ENCODE data around the gene NELFCD.

The NELFCD gene

DNA sequence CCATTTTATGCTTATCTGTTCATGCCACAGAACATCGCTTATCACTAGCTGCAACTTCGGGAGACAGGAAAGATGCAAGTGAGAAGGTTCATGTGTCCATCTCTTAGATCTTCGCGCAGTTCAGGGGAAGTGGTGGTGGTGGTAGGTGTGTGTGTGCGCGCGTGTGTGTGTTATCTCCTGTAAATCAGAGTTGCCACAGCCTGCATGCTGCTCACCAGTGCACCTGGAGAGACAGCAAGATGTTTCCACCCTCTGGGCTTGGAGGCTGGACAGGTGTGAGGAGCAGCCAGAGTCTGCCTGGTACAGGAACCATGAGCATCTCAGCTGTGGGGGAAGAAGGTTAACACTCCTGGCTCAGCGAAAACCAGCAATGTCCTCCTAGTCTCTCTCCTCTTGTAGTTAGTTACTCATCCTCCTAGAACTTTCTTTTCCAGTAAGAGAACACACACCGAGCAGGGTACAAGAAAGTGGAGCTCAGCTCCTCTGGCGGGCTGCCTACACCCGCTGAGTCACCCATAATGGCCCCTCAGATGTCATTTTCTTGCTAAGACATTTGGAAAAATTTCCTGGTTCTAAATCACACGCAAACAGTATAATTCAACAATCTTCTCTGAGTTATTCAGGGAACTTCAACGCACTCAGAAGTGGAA lies 33.0 kb downstream of the NELFCD start:
- peaks cover 36% of the 10 kb centered on the region for H3K4me1 ChIP-seq
- H3K36me3 ChIP-seq, result no peaks in the 10 kb centered on the region
- no peaks in the 10 kb centered on the region for H3K27me3 ChIP-seq
- H3K27ac ChIP-seq, result no peak overlapping the region
- no peak overlapping the region for H3K4me2 ChIP-seq
- H3K9me3 ChIP-seq, result no peaks in the 10 kb centered on the region
- no peak overlapping the region for H3K9ac ChIP-seq
- no peak overlapping the region for H3K4me3 ChIP-seq
- no peak for TF ChIP-seq Cebpa-rat (IDR thresholded peaks at IDR 0.05)
- no peaks in the 10 kb centered on the region for H4K20me1 ChIP-seq

DNA sequence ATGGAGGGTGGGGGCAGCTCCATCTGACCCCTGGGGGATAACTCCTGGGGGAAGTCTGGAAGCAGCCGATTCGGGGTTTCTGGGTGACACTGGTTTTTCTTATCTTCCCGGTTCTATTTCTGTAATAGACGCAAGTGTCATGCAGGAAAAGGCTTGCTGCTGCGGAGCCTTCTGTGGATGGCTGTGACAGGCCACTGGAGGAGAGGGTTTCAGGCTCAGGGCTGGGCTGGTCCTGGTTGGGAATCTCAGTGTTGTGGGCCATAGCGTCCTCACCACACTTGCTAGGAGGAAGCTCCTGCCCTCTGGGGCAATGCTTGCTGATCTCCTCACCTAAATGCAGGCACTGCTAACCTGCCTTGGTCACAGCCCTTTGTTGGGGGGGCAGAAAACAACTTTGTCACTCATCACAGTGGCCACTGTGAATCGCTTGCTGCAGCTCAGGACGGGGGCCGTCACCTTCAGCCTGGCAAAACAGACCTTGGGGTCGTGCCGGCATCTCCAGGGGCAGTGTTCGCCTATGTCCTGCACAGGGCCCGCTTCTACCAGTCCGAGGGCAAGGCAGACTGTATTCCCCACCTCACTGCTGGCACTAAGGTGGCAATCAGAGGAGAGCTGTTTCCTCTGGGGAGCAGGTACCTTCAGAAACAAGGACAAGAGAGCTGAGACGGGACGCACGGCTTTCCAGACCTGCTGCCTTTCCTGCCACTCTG lies 33.8 kb downstream of the NELFCD start:
- no peak overlapping the region for H3K9ac ChIP-seq
- TF ChIP-seq Cebpa-rat (IDR thresholded peaks at IDR 0.05), result no peak
- no peaks in the 10 kb centered on the region for H3K36me3 ChIP-seq
- no peak overlapping the region for H3K4me3 ChIP-seq
- H3K27ac ChIP-seq, result no peak overlapping the region
- H3K27me3 ChIP-seq, result no peaks in the 10 kb centered on the region
- peak overlapping the region; percentile 4; the same call in 1 of the 2 replicates for H3K4me2 ChIP-seq
- H3K4me1 ChIP-seq, result peaks cover 36% of the 10 kb centered on the region
- H3K9me3 ChIP-seq, result no peaks in the 10 kb centered on the region
- H4K20me1 ChIP-seq, result no peaks in the 10 kb centered on the region

DNA sequence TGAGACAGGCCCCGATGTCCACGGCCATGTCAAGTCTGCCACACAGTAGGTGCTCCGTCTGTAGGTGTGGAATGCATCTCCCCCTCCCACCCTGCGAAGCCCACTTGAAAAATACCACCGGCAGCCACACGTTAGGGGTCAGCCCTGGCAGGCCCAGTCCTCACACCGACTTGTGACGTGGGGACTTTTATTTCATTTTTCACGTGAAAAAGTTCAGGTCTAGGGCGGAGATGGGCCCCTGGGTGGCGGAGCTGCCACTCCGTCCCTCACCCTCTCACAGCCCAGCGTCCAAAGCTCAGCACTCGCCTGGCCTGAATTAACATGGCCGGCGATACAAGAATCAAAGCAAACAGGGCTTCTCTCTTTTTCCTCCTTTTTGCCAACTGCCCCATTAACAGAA lies 34.4 kb downstream of the NELFCD start:
- Histone ChIP-seq H3K4me3 (no peak overlapping the region), H4K20me1 (no peaks in the 10 kb centered on the region), H3K4me2 (0 out of 2 replicates have a peak overlapping the region, but pooled peaks have one; percentile 4), H3K36me3 (no peaks in the 10 kb centered on the region), H3K27ac (no peak overlapping the region), H3K9ac (no peak overlapping the region), H3K4me1 (peaks cover 36% of the 10 kb centered on the region), H3K27me3 (no peaks in the 10 kb centered on the region), H3K9me3 (no peaks in the 10 kb centered on the region)
- TF ChIP-seq Cebpa-rat (IDR thresholded peaks at IDR 0.05), result no peak

DNA sequence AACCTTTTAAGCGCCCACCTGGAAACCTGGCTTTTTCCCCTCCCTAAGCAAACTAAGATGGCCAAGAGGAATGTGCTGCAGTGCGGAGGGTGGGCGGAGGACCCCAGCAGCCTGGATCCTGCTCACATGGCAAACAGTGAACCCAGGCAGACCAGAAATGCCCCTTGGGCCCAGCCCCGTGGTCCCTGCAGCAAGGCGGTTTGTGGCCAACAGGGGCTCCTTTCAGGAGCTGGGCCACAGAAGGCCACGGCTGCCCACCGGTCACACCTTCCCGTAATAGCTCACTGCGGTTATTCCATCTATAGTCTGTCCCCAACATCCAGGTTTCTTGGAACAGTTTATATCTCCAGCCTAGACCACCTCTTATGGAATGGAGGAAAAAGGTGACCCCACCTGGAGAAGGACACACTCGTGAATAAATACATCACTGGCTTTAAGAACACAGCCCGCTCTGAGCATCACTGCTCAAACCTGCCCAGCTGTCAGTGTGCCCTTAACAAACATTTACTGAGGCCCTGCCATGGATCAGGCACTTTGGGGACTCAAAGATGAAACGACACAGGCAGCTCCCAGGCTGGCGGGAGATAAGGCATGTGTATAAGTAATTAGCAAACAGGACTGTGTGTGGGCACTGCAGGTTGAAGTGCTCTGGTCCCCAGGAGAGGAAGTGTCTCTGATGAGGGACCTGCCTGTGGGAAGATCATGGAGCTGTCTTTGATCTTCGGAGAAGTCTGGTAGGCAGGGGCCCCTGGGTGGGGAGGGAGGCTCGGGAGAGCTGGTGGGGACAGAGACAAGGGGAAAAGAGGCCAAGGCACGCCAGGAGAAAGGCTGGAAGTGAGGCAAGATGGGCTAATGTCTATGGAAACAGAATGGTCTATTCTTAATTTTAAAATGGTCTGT lies 35.0 kb downstream of the NELFCD start:
- H3K9ac ChIP-seq, result no peak overlapping the region
- H3K27ac ChIP-seq, result no peak overlapping the region
- H3K27me3 ChIP-seq, result no peaks in the 10 kb centered on the region
- H3K36me3 ChIP-seq, result peaks cover 3% of the 10 kb centered on the region; the same call in 1 of the 2 replicates
- no peak for TF ChIP-seq Cebpa-rat (IDR thresholded peaks at IDR 0.05)
- no peak overlapping the region for H3K4me3 ChIP-seq
- H4K20me1 ChIP-seq, result no peaks in the 10 kb centered on the region
- H3K4me2 ChIP-seq, result peak overlapping the region; percentile 31; the same call in 1 of the 2 replicates
- no peaks in the 10 kb centered on the region for H3K9me3 ChIP-seq
- H3K4me1 ChIP-seq, result peaks cover 36% of the 10 kb centered on the region

DNA sequence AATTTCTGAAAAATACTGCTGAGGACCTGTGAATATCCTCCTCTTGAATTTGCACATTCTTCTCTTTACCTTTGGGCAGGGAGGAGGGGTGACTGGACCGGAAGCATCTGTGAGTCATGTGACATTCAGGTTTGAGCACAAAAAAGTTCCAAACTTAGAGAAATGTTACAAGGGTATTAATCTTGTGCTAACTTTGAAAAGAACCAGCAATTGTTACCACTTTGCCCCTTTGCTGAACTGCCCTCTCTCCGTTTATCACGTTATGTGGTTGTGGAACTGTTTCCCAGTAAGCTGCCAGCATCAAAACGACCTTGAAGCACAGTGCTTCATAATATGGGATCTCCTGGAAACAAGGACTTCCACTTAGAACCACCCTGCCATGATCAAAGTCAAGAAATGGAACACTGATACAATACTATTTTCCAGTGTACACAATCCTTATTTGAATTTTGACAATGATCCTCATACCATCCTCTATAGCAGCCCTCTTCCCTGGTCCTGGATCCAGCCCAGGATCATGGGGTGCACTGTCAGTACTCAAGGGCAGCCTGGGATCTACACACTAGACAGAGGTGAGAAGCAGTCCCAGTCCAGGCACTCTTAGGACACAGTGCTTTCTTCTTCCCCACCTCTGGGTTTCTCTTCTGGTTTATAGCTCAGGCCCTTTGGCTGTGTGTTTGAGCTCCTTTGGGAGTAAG lies 35.9 kb downstream of the NELFCD start:
- no peaks in the 10 kb centered on the region for H4K20me1 ChIP-seq
- no peak overlapping the region for H3K9ac ChIP-seq
- peaks cover 8% of the 10 kb centered on the region; the same call in 1 of the 2 replicates for H3K36me3 ChIP-seq
- no peaks in the 10 kb centered on the region for H3K27me3 ChIP-seq
- no peaks in the 10 kb centered on the region for H3K9me3 ChIP-seq
- peaks cover 36% of the 10 kb centered on the region for H3K4me1 ChIP-seq
- no peak overlapping the region for H3K27ac ChIP-seq
- H3K4me3 ChIP-seq, result no peak overlapping the region
- no peak for TF ChIP-seq Cebpa-rat (IDR thresholded peaks at IDR 0.05)
- peak overlapping the region; percentile 15 for H3K4me2 ChIP-seq

DNA sequence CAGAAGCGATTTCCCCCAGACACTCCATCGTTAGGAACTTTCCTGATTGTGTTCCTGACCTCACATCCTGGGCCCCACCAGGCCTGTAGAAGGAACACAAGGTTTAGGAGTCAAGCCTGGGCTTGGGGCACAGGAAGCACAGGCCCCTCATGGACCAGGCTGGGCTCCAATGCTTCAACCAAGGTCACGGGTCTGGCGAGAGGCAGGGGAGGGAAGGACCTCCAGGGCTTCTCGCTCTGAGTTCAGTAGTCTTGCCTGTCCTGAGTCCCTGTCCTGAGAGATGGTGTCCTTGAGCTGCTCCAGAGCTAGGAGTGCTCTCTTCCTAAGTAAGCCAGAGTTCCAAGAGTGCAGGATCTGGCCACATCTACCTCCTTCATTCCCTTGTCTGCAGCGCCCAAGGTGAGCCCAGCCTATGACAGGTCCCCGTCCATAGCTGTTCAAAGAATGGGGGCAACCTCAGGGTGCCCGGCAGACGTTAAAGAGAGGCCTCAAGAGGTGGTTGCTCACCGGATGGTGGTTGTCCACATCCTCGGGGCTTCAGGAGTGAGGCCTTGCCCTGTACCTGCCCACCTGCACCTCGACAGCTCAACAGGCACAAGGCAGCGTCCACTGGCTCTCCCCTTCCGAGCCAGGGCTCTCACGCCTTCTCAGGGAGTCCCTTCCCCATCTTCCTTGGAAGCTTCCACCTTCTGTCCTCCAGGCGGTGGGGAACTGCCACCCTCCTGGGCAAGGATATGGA lies 36.6 kb downstream of the NELFCD start:
- Histone ChIP-seq H3K4me3 (no peak overlapping the region), H3K27ac (no peak overlapping the region), H3K9me3 (no peaks in the 10 kb centered on the region), H4K20me1 (peaks cover 3% of the 10 kb centered on the region; the same call in 1 of the 2 replicates), H3K36me3 (peaks cover 12% of the 10 kb centered on the region), H3K9ac (no peak overlapping the region), H3K4me1 (peaks cover 36% of the 10 kb centered on the region), H3K27me3 (no peaks in the 10 kb centered on the region), H3K4me2 (peak overlapping the region; percentile 15)
- no peak for TF ChIP-seq Cebpa-rat (IDR thresholded peaks at IDR 0.05)

DNA sequence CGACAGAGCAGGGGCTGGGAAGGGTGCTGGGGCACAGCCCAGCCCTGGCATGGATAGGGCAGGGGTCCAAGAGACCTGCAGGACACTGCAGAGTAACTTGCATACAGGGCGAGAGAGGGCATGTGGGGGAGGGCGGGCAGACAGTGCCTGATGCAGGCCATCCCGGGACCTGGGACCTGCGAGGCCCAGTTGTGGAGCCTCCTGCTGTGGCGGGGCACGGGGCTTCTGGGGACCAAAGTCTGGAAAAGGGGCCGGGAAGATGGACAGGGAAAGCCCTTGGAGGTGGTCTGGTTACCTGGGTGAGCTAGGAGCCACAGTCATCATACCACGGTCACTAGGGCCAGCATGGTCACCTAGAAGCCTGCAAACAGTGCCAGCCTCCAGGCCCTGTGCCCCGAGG lies 37.8 kb downstream of the NELFCD start:
- peaks cover 23% of the 10 kb centered on the region for H3K36me3 ChIP-seq
- H3K27me3 ChIP-seq, result no peaks in the 10 kb centered on the region
- H3K9ac ChIP-seq, result no peak overlapping the region
- H3K4me3 ChIP-seq, result no peak overlapping the region
- H3K4me2 ChIP-seq, result no peak overlapping the region
- H3K9me3 ChIP-seq, result no peaks in the 10 kb centered on the region
- peaks cover 34% of the 10 kb centered on the region for H3K4me1 ChIP-seq
- no peak overlapping the region for H3K27ac ChIP-seq
- TF ChIP-seq Cebpa-rat (IDR thresholded peaks at IDR 0.05), result no peak
- H4K20me1 ChIP-seq, result peaks cover 11% of the 10 kb centered on the region

DNA sequence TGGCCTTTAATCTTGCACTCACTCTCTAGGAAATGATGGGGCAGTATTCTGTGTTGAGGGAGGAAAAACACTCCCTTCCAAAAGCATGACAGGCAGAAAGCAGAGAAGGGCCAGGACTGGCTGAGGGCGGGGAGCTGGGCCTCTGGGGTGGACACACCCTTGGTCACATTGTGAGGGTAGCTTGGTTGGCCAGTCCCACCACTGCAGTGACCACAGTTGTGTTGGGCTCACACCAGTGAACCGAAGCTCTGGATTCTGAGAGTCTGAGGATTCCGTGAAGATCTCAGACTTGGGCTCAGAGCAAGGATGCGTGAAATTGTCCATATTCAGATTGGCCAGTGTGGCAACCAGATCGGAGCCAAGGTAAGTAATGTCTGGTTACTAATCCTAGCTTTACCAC lies 38.2 kb downstream of the NELFCD start, which contains the start of gene TUBB1:
Gene TUBB1, plus strand, starts transcription at position 213 of the 400 bp plus-strand sequence. Its CDS starts 94 bp downstream, at position 307.
- peaks cover 15% of the 10 kb centered on the region for H4K20me1 ChIP-seq
- no peaks in the 10 kb centered on the region for H3K9me3 ChIP-seq
- no peaks in the 10 kb centered on the region for H3K27me3 ChIP-seq
- H3K36me3 ChIP-seq, result peaks cover 27% of the 10 kb centered on the region
- no peak within 1 kb of the TSS for H3K27ac ChIP-seq
- no peak within 1 kb of the TSS for H3K4me3 ChIP-seq
- no peak within 1 kb of the TSS for H3K9ac ChIP-seq
- TF ChIP-seq Cebpa-rat (IDR thresholded peaks at IDR 0.05), result no peak
- H3K4me2 ChIP-seq, result no peak within 1 kb of the TSS
- H3K4me1 ChIP-seq, result peaks cover 30% of the 10 kb centered on the region

Data from BLaER1 (cell line).